Head of caudate nucleus (tissue), 42 donors: Measurements from ENCODE around the gene DUS1L.

Source experiments
- DNase-seq, 42 donors: peaks; one replicate each; pipeline versions ENCODE4 v3.0.0 to v3.0.0-alpha.2; 2020 to 2021; ENCODE audit warnings: mixed read lengths in 7 of 42
- intact Hi-C: fragments of 100-400 bp; cut with DNase I; formaldehyde crosslinking; loops from one replicate; pipeline ENCODE4 v1.15.0; 2022

Gene DUS1L

GRCh38 chr17:82101767-82102679, 36.4 kb upstream of the DUS1L start:
- DNase-seq: peak in 32 of 42 donors; percentile 14 to 76 (median 46)
- intact Hi-C loops: no loop called here

DNA sequence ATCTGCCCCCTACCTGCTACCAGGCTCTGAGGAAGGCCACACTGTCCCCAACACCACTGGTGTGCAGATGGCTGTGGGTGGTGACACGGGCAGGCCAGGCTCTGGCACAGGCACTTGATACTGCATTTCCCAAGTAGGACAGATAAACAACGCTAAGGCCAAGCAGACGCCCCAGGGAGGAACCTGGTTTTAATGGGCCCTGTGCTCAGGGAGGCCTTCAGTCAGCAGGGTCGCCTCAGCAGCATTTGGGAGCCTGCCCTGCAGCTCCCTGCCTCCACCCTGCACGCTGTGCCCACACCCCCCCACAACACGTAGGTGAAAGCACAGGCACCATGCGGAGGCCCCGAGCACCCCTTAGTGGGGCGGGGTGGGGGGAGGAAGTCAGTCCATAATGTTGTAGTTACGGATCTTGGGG, 35.7 kb upstream of the DUS1L start:
- peak in 17 of 42 donors; percentile 14 to 68 (median 38) for DNase-seq
- intact Hi-C loops: no loop called here

DNA sequence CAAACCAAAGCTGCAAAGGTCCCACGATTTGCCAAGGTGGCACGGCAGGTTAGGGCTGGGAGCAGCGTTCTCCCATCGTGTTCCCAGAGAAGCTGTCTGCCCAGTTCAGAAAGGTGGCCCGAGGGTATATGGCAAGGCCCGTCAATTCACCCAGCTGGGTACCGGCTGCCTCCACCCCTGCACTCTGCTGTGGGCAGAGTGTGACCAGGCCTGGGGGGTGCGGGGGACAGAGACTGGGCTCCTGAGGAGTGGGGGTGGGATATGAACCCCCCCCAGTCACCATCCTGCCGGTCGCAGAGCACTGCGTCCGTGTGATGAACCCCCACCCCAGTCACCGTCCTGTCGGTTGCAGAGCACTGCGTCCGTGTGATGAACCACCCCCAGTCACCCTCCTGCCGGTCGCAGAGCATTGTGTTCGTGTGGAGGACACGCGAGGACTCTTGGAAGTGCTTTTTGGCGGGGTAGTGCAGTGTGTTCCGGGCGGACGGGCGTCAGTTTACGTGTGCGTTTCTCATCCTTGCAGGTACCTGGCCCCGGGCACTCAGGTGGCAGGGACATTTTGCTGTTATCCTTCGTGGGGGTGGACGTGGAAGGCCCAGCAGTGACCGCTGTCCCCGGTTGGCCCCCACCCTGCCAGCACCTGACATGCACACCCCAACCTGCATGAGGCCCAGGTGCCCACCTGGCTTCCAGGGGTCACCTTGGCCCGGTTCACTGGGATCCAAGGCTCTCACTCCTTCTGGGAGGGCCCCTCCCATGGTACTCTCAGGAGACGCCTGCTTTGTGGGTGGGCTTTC, 35.1 kb upstream of the DUS1L start:
- no peak for DNase-seq
- intact Hi-C loops: no loop called here

DNA sequence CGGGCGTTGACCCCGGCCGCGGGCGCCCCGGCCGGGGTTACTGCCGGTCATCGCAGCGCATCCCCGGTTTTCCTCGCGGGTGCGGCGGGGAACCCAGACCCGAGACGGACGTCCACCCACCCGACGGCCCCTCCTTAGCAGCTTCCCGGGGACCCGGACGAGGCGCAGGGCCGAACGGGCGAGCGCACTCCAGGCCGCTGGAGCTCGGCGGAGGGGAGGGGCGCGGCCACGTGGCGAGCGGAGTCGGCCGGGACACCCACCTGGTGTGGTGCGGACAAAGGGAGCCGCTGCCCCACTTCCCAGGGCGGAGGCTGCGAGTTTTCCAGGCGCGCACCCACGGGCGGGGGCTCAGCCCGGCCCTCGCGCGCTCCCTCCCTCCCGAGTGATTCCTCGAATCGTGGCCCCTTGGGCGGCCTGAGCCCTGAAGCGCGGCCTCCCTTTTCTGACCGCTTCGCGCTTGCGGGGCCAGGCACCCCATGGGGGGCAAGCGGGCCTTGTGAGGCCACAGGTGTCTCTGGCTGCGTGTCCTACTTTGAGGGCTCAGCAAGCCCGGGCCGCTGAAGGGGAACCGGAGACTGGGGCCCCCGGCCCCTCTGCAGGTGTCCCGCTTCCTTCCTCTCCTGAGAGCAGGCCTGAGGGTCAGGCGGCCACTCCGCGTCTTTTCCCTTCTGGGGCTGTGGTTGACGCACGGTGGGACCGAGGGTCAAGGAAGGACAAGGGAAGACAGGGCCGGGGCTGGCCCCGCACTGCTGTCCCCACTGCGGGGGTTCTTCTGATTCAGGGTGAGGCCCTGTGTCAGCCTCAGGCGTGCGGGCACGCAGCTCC, 33.5 kb upstream of the DUS1L start:
- DNase-seq: peak in 7 of 42 donors; percentile 21 to 62 (median 49)
- intact Hi-C loops: loop anchor here (5.0 kb wide), 1 partner anchor 42 kb away; no protein-coding TSS in a partner anchor

DNA sequence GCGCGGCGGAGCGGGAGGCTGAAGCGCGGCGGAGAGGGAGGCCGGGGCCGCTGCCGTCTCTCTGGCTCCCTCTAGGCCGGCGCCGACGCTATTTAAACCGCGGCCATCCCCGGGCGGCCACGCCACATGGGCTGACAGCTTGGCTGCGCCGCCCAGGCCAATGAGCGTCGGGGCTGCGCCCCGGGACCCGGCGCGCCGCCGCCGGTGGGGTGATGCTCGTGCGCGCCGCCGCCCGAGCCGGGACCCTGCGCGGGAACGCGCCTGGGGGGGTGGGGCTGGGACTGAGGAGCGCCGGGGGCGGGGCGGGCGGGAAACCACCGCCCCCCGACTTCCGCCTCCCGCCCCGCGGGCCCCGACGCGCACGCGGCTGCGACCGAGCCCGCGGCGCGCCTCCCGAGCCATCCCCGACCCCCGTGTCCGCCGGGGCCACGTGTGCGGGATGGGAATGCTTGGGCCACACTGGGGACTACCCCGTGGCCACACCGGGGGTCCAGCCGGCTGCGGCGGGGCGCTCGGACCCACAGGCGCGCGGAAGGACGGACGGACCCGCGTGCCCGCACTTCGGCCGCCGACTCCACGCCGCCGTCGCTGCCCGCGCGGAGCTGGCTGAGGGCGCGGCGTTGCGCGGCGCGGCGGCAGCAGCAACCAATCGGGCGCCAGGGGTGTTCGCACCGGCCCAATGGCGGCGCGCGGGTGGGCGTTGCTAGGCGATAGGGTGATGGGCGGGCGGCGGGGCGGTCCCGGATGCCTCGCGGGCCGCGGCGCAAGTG, 32.8 kb upstream of the DUS1L start, which contains the start of gene FASN:
Gene FASN (minus strand): TSS at position 68 of the 770 bp plus-strand sequence. CDS start 1,791 bp downstream, outside the sequence.
- intact Hi-C loops: loop anchor here (5.0 kb wide), 1 partner anchor 41 kb away; no protein-coding TSS in a partner anchor

GRCh38 chr17:82097919-82098168, 32.2 kb upstream of the DUS1L start:
- DNase-seq: no peak
- intact Hi-C loops: loop anchor here (5.0 kb wide), 1 partner anchor 41 kb away; no protein-coding TSS in a partner anchor

More for the DNA sequence above, 32.8 kb upstream of the DUS1L start, which contains the start of gene FASN:
- DNase-seq: peak; percentile 80 to 98 (median 96)

GRCh38 chr17:82097184-82097918, 31.7 kb upstream of the DUS1L start:
- DNase-seq: peak in 25 of 42 donors; percentile 17 to 60 (median 39)
- intact Hi-C loops: loop anchor here (5.0 kb wide), 1 partner anchor 40 kb away; no protein-coding TSS in a partner anchor

GRCh38 chr17:82096709-82097183, 31.1 kb upstream of the DUS1L start:
- DNase-seq: no peak
- intact Hi-C loops: loop anchor here (5.0 kb wide), 1 partner anchor 39 kb away; no protein-coding TSS in a partner anchor

- intact Hi-C loops: loop anchor here (5.0 kb wide), 1 partner anchor 39 kb away; no protein-coding TSS in a partner anchor
- DNase-seq: peak in 1 of 42 donors; percentile 10
These were observed 30.4 kb upstream of the DUS1L start for GRCh38 chr17:82095777-82096708.

- intact Hi-C loops: loop anchor here (5.0 kb wide), 1 partner anchor 38 kb away; no protein-coding TSS in a partner anchor
- DNase-seq: peak in 1 of 42 donors; percentile 10
These were observed 29.6 kb upstream of the DUS1L start for GRCh38 chr17:82094931-82095776.

DNA sequence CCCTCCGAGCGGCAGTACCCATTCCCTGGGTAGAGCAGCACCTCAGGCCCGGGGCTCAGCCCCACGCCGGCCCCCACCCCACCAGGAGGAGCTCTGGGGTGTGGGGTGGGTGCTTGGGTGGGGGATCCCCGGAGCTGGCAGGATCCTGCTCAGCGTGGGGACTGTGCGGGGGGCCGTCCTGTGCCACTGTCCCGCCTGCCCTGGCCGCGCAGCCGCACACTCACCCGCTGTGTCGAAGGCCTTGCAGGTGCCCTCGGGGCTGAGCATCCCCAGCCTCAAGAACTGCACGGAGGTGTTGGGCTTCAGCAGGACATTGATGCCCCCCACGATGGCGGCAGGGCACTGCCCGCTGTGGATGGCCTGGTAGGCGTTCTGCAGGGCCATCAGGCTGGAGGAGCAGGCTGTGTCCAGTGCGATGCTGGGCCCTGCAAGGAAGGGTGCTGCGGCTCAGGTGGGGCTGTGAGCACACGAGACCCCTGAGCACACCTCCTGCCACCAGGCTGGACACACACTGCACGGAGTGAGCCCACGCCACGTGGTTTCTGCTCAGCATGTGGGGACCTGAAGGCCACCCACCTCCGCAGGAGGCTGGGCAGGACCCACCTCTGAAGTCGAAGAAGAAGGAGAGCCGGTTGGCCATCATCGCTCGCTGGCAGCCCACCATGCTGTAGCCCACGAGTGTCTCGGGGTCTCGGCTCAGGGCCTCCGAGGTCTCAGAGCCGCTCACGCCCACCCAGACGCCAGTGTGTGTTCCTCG, 27.6 kb upstream of the DUS1L start:
- intact Hi-C loops: no loop called here
- DNase-seq: no peak

DNA sequence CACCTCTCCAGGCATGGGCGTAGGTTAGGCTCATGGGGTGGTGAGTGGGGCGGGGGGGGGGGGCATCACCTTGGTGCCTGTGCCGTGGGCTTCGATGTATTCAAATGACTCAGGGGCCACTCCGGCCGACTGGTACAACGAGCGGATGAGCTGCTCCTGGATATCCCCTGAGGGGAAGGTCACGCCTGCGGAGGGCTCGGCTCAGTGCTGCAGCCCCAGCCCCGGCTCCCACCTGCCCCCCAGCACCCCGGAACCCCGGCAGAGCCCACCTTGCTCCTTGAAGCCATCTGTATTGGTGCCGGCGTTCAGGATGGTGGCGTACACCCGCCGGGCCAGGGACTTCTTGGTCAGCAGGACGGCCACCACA, 27.0 kb upstream of the DUS1L start:
- no peak for DNase-seq
- intact Hi-C loops: no loop called here

- intact Hi-C loops: no loop called here
- no peak for DNase-seq
These were observed 26.5 kb upstream of the DUS1L start for GRCh38 chr17:82092094-82092586.
